Measurements from ENCODE around the gene ENO3.

ENO3 gene

DNA sequence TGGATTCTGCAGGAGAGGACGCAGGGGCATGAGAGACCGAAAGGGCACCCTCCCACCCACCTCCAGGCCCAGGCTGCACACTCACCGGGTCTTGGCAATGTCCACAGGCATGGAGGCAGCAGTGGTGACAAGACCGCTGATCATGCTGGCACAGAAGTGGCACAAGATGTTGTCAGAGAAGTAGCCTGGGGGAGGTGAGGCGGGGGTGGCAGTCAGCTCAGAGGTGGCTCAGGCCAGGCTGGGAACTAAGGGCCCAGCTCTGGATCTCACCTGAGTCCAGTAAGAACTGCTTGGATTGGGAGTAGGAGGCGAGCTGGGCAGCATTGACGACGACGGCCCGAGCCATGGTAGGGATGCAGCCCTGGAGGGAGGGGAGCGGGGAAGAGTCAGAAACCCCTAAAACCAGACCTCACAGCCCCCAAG lies 12.8 kb upstream of the ENO3 start:
- DNase-seq: no peak

- peak; percentile 7 for DNase-seq
Measured at GRCh38 chr17:4938688-4939545, 12.0 kb upstream of the ENO3 start.

GRCh38 chr17:4939546-4939795 lies 11.4 kb upstream of the ENO3 start:
- DNase-seq: no peak

DNA sequence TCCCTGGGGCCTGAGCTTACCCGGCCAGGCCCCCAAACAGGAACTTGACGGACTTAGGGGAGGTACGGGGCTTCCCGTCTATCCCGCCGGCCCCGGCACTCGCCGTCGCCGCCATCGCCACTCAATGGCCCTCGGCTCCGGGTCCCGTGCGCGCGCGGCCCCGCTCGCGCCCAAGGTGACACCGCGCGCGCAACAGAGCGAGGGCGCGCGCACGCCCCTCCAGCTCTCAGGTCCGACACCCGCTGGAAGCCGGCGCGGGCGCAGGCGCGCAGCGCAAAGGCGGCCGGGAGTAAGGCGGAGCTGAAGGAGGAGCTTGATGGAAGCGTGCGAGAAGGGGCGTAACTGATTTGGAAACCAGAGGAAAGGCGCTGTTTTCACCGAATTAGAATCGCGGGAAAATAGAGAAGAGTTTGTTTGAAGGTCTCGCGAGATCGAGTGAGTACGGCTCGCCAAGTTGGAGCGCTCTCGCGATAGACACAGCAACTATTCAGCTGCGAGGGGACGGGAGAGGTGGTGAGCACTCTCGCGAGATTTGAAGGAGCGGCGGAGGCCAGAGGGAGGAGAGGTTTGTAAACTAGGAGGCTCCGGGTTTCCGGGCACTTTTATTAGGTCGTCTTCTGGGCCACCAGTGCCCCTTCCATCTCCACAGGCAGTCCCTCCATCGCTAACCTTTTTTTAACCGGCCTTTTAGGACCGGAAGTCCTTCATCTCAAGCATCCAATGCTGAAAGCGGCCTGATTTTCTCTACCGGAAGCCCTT lies 10.9 kb upstream of the ENO3 start, which contains the start of the genes RNF167 and SLC25A11:
RNF167 (plus strand) TSS at position 473 of the 759 bp plus-strand sequence. CDS start 642 bp downstream, outside the sequence.
SLC25A11 (minus strand) TSS at position 251 of the 759 bp plus-strand sequence; CDS start at position 115, 136 bp downstream.
- DNase-seq: peak; percentile 98

- DNase-seq: no peak
Measured at GRCh38 chr17:4940555-4941318, 10.2 kb upstream of the ENO3 start.

GRCh38 chr17:4941319-4941610 lies 9.7 kb upstream of the ENO3 start:
- DNase-seq: no peak

DNA sequence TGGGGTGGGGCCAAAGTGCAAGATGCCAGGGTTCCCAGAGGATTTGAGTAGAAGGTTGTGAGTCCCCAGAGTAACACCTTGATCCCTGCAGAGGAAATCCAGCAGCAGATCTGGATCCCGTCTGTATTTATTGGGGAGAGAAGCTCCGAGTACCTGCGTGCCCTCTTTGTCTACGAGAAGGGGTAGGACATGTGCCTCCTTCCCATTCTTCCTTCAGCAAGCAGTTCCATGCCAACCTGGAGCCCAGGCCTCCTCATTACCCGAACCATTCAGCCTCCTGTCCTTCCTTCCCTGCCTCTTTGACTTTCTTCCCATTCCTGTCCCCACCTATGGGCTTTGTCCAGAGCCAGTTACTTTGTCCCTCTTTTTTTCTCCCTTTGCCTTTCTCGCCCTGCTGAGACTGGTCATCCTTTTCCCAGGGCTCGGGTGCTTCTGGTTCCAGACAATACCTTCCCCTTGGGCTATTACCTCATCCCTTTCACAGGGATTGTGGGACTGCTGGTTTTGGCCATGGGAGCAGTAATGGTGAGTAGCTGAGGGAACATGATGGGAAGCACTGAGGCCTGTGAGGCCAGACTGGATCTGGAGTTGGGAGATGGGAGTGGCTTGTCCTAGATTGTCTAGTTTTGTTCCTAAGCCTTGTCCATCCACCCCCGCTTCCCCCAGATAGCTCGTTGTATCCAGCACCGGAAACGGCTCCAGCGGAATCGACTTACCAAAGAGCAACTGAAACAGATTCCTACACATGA lies 8.0 kb upstream of the ENO3 start:
- DNase-seq: no peak

GRCh38 chr17:4944163-4944553 lies 6.8 kb upstream of the ENO3 start:
- no peak for DNase-seq

- no peak for DNase-seq
Measured at GRCh38 chr17:4944554-4945175, 6.3 kb upstream of the ENO3 start.

GRCh38 chr17:4945176-4945943 lies 5.6 kb upstream of the ENO3 start:
- no peak for DNase-seq

DNA sequence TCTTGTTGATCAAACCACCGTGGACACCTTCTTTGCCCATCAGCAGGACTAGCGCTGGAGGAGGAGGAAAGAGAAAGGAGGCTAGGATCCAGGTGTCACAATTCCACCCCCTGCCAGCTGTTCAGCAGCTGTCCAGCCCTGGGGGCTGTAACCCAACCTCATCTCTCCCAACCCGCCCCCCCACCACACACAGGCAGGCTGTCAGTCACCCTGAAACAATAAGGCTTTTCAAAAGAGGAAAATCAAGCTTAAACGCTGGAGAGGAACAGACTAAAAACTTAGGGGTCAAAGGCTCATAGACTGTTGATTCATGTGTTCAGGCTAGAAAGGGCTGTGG lies 5.0 kb upstream of the ENO3 start:
- no peak for DNase-seq

DNA sequence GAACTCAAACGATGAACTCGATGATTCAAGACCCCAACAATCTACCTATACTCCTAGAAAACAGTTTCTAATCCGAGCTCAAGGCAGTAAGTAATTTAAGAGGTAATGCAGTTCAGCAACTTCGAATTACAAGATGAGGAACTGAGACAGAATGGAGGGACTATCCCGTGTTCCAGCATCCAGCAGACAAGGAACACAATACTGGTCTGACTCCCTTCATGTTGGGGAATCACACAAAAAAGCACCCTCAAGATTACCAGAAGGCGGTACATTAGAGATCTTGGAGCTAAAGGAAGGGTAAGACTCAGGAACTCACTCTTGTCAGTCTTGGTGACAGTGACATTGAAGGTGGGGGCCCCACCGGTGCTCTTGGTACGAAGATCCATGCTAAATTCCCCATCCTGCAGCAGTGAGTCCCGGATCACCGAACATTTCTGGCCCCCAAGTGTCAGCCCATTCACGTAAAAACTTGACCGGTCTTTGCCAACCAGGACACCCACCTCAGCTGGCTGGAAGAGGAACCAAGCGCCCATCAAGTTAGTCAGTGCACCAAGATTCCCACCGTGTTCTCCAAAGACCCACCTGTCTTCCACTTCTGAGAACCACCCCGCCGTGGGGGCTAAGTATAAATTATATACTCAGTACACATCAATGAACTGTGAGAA lies 4.5 kb upstream of the ENO3 start:
- no peak for DNase-seq

DNA sequence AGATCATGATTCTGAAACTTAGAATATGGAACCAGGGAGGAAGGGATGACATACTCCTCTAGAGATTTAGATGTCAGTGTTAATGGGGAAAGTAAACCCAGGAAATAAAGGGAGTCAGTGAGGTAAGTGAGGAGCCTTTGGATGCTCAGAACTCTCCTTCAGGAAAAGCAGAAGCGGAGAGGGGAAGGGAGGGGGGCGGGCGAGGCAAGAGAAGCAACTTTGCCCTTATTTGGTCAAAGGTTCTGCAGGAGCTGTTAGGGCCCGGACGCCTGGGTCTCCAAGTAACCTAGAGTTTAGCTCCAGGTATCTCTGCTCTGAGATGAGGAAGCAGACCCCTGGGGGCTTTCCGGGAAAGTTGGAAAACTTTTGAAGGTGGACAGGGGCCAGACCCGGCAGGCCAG lies 3.9 kb upstream of the ENO3 start:
- no peak for DNase-seq

GRCh38 chr17:4947411-4948165 lies 3.3 kb upstream of the ENO3 start:
- no peak for DNase-seq

DNA sequence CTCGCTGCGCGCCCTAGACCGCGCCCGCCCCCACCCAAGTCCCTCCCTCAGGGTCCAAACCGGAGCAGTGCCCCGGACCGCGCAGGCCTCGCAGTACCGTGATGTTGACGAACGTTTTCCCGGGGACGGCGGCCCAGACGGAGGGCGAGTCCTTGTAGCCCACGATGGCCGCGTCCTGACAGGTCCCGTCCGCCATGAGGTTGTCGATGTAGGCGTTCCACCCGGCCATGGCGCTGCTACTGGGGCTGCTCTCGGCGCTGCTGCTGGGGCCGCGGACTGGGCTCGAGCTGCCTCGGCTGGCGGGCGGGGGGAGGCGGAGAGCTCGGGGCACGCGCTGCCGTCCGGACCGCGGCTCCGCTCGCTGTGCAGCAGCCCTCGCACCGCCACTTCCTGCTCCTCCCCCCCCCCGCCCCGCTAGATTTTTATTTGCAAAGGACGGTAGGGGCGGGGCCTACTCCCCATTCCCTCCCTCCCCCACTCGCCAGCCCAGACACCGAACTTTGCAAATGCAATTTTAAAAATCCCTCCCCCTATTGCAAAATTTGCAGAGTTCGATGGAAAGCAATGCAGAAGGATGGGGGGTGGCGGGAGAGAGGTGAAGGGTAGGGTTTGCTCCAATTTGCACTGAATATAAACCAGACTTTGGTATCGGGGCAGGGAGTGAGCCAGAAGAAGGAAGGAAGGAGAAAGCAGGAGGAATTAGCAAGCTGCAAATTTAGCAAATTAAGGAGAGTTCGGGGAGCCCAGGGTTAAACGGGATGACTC lies 2.6 kb upstream of the ENO3 start, which contains the start of gene PFN1:
PFN1 (minus strand) TSS at position 365 of the 765 bp plus-strand sequence; CDS start at position 229, 136 bp downstream.
- peak; percentile 85 for DNase-seq

- DNase-seq: peak; percentile 85
Measured at GRCh38 chr17:4948931-4949320, 2.0 kb upstream of the ENO3 start.

GRCh38 chr17:4949321-4950074 lies 1.4 kb upstream of the ENO3 start:
- DNase-seq: peak; percentile 65

- peak; percentile 51 for DNase-seq
Measured at GRCh38 chr17:4950075-4950745, 709 bp upstream of the ENO3 start.
